Fibroblast of villous mesenchyme (primary cell): Measurements from ENCODE around the gene AFG3L2. TPM values are rescaled to one million over a fixed set of nuclear protein-coding genes. Genes with fewer than 3 reads are reported as not detected.

Experiments used
- DNase-seq: peaks from one replicate; pipeline ENCODE4 v3.0.0-alpha.2; 2010; ENCODE audit warnings: low read depth
- H3K4me3 ChIP-seq: 2 replicates; pipeline ENCODE4 v1.5.1; 2011; ENCODE audit warnings: low read depth, mild to moderate bottlenecking, low read length
- CTCF ChIP-seq: IDR thresholded peaks from 2 replicates; pipeline ENCODE4 v1.5.1; 2012; ENCODE audit warnings: low read depth, mild to moderate bottlenecking, low read length; ENCODE audit not compliant: insufficient read depth
- total RNA-seq: library from RNA; depleted of rRNA; stranded (reverse); fragments of >200 nt; gene quantifications from 2 replicates; pipeline ENCODE4 v1.2.3, GENCODE V29; 2012

Gene AFG3L2
- total RNA-seq, 1 donor: 63.0 TPM

GRCh38 chr18:12318857-12319256, 58.2 kb downstream of the AFG3L2 start:
- H3K4me3 ChIP-seq: no peak overlapping the region
- no peak for TF ChIP-seq CTCF
- DNase-seq: no peak

- H3K4me3 ChIP-seq: no peak overlapping the region
- DNase-seq: no peak
- TF ChIP-seq CTCF: no peak
These were observed 58.7 kb downstream of the AFG3L2 start for GRCh38 chr18:12318334-12318697.

- TF ChIP-seq CTCF: no peak
- peak; percentile 62 for DNase-seq
- no peak overlapping the region for H3K4me3 ChIP-seq
These were observed 59.2 kb downstream of the AFG3L2 start for GRCh38 chr18:12317664-12318333.

GRCh38 chr18:12315911-12316310, 61.1 kb downstream of the AFG3L2 start:
- no peak overlapping the region for H3K4me3 ChIP-seq
- no peak for DNase-seq
- no peak for TF ChIP-seq CTCF

- TF ChIP-seq CTCF: no peak
- no peak for DNase-seq
- no peak overlapping the region for H3K4me3 ChIP-seq
These were observed 61.5 kb downstream of the AFG3L2 start for GRCh38 chr18:12315490-12315889.

- no peak overlapping the region for H3K4me3 ChIP-seq
- no peak for DNase-seq
- TF ChIP-seq CTCF: no peak
These were observed 62.3 kb downstream of the AFG3L2 start for GRCh38 chr18:12314591-12315305.
